ENCODE data around the gene HDGFL1.

- TF ChIP-seq CTCF (IDR thresholded peaks at IDR 0.05; ENCODE audit: insufficient read depth, low read depth, low read length) (no peak), EZH2 (IDR thresholded peaks at IDR 0.05; ENCODE audit: insufficient read depth, low read length) (no peak)
Observed at GRCh38 chr6:22570185-22570551, 802 bp downstream of the HDGFL1 start.

Data from astrocyte (in vitro differentiated cells and primary cell).